Progenitor cell of endocrine pancreas (in vitro differentiated cells): ENCODE results near the gene PLXNB2. TPM values are rescaled to one million over a fixed set of nuclear protein-coding genes. Genes with fewer than 3 reads are reported as not detected.

Experiments used
- DNase-seq: peaks from one replicate; pipeline ENCODE4 v3.0.0; 2021; ENCODE audit warnings: low spot score; ENCODE audit not compliant: unreplicated experiment
- H3K27ac Mint-ChIP-seq: 2 replicates; pipeline ENCODE4 v1.8.0; 2021; ENCODE audit warnings: mild to moderate bottlenecking, moderate library complexity, mixed read lengths
- H3K27me3 Mint-ChIP-seq: 2 replicates; pipeline ENCODE4 v1.8.0; 2021; ENCODE audit warnings: mixed read lengths
- H3K36me3 Mint-ChIP-seq: 2 replicates; pipeline ENCODE4 v1.8.0; 2022; ENCODE audit warnings: mixed read lengths; ENCODE audit not compliant: insufficient read depth
- H3K4me1 Mint-ChIP-seq: 2 replicates; pipeline ENCODE4 v1.8.0; 2021; ENCODE audit warnings: low read depth, mixed read lengths
- H3K4me3 Mint-ChIP-seq: 2 replicates; pipeline ENCODE4 v1.8.0; 2021; ENCODE audit warnings: low read depth, mild to moderate bottlenecking, moderate library complexity, mixed read lengths
- H3K9me3 Mint-ChIP-seq: 2 replicates; pipeline ENCODE4 v1.8.0; 2021; ENCODE audit warnings: low read depth, mixed read lengths
- long read RNA-seq: library from polyadenylated mRNA; unstranded; transcript quantifications from one replicate; pipeline ENCODE4 v2.0.0, GENCODE V29; 2020
- total RNA-seq: library from RNA; stranded (reverse); gene quantifications from 2 replicates; pipeline ENCODE4 v1.2.1, GENCODE V29; 2021
- TF ChIP-seq, protein P1 (sequence below): fragments of 200-600 bp; sonication (generic); IDR thresholded peaks from one replicate; pipeline ENCODE4 v1.5.0; 2021; ENCODE audit warnings: antibody characterized with exemption, mild to moderate bottlenecking; ENCODE audit not compliant: unreplicated experiment

PLXNB2 gene, protein sequence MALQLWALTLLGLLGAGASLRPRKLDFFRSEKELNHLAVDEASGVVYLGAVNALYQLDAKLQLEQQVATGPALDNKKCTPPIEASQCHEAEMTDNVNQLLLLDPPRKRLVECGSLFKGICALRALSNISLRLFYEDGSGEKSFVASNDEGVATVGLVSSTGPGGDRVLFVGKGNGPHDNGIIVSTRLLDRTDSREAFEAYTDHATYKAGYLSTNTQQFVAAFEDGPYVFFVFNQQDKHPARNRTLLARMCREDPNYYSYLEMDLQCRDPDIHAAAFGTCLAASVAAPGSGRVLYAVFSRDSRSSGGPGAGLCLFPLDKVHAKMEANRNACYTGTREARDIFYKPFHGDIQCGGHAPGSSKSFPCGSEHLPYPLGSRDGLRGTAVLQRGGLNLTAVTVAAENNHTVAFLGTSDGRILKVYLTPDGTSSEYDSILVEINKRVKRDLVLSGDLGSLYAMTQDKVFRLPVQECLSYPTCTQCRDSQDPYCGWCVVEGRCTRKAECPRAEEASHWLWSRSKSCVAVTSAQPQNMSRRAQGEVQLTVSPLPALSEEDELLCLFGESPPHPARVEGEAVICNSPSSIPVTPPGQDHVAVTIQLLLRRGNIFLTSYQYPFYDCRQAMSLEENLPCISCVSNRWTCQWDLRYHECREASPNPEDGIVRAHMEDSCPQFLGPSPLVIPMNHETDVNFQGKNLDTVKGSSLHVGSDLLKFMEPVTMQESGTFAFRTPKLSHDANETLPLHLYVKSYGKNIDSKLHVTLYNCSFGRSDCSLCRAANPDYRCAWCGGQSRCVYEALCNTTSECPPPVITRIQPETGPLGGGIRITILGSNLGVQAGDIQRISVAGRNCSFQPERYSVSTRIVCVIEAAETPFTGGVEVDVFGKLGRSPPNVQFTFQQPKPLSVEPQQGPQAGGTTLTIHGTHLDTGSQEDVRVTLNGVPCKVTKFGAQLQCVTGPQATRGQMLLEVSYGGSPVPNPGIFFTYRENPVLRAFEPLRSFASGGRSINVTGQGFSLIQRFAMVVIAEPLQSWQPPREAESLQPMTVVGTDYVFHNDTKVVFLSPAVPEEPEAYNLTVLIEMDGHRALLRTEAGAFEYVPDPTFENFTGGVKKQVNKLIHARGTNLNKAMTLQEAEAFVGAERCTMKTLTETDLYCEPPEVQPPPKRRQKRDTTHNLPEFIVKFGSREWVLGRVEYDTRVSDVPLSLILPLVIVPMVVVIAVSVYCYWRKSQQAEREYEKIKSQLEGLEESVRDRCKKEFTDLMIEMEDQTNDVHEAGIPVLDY (N-terminal part only)
- 178 and 182 TPM in 2 replicates for total RNA-seq
- long read RNA-seq, partial matches to known transcripts: 12 of 14 reads
- long read RNA-seq, other reads (novel, unspliced or antisense): 2 of 14 reads

DNA sequence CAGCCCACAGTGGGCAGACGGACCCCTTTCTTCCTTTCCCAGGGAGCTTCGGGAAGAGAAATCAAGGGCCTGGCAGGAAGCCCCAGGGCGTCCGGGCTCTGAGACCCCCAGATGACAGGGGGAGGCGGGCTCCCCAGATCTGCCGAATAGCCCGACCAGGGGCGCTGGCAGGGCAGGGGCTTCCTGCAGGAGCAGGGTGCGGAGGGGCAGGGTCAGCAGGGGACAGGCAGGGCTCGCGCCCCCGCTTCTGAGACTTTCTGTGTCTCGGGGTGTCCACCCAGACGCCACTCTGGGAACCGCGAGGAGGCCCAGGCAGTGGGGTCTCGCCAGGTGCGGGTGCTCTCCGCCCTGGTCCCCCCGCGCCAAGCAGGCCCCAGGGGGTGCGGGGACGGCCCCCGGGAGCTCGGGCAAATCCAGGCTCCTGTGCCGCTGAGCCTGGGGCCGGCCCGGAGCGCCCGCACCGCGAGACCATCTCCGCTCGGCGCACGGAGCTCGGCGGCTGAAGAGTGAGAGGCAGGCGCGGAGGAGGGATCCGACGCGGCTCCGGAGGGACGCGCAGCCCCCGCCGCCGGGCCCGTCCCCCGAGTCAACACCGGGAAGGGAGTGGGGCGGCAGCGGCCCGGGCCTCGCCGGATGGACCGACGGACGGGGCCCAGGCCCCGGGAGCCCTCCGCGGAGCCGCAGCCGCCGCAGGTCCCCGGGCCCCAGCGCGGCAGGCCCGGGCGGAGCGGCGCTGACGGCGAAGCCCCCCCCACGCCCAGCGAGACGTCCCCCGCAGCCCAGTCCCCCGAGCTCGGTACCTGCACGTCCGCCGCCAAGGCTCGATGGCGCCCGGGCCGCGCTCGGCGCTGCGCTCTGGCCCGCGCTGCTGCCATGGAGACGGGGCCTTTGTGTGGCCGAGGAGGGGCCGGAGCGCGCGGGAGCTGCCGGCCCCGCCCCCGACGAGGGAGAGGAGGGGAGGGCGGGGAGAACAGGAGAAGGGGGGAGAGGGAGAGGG lies at the start of gene PLXNB2:
PLXNB2 (minus strand) TSS at position 894 of the 997 bp plus-strand sequence. CDS start 17,062 bp downstream, outside the sequence.
- Mint-ChIP-seq H3K4me1 (peaks cover 17% of the 10 kb centered on the region), H3K27ac (no peak within 1 kb of the TSS), H3K27me3 (no peaks in the 10 kb centered on the region), H3K36me3 (peaks cover 1% of the 10 kb centered on the region), H3K4me3 (peak within 1 kb of the TSS; percentile 88), H3K9me3 (no peaks in the 10 kb centered on the region)
- DNase-seq: peak; percentile 70
- TF ChIP-seq, protein P1, sequence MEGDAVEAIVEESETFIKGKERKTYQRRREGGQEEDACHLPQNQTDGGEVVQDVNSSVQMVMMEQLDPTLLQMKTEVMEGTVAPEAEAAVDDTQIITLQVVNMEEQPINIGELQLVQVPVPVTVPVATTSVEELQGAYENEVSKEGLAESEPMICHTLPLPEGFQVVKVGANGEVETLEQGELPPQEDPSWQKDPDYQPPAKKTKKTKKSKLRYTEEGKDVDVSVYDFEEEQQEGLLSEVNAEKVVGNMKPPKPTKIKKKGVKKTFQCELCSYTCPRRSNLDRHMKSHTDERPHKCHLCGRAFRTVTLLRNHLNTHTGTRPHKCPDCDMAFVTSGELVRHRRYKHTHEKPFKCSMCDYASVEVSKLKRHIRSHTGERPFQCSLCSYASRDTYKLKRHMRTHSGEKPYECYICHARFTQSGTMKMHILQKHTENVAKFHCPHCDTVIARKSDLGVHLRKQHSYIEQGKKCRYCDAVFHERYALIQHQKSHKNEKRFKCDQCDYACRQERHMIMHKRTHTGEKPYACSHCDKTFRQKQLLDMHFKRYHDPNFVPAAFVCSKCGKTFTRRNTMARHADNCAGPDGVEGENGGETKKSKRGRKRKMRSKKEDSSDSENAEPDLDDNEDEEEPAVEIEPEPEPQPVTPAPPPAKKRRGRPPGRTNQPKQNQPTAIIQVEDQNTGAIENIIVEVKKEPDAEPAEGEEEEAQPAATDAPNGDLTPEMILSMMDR: no peak

DNA sequence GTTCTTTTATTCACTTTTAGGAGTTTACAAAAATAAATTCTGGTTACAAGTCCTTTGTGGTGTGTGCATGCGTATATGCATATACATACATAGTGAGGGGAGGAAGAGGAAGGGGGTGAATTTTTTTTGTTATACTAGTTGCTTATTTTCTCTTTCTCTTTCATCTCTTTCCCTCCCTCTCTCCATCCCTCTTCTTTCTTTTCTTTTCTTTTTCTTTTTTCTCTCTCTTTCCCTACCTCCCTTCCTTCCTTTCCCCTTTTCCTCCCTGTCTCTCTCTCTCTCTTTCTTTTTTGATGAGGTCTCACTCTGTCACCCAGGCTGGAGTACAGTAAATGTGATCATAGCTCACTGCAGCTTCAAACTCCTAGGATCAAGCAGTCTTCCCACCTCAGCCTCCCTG lies 49.8 kb upstream of the PLXNB2 start:
- no peak overlapping the region for H3K4me3 Mint-ChIP-seq
- peak overlapping the region; percentile 71 for H3K27ac Mint-ChIP-seq
- H3K4me1 Mint-ChIP-seq: peaks cover 2% of the 10 kb centered on the region
- peaks cover 9% of the 10 kb centered on the region for H3K36me3 Mint-ChIP-seq
- no peaks in the 10 kb centered on the region for H3K27me3 Mint-ChIP-seq
- no peaks in the 10 kb centered on the region for H3K9me3 Mint-ChIP-seq
- no peak for DNase-seq
- TF ChIP-seq, protein P1: no peak

DNA sequence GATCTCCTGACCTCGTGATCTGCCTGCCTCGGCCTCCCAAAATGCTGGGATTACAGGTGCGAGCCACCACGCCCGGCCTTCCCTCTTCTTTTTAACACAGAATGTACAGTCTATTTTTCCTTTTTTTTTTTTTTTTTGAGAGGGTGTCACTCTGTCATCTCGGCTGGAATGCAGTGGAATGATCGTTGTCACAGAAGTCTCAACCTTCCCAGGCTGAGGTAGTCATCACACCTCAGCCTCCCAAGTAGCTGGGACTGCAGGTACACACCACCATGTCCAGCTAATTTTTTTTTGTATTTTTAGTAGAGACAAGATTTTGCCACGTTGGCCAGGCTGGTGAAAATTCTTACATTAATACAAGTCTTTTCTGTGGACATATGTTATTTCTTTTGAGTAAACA lies 48.7 kb upstream of the PLXNB2 start:
- Mint-ChIP-seq H3K36me3 (peaks cover 9% of the 10 kb centered on the region), H3K27me3 (no peaks in the 10 kb centered on the region), H3K4me3 (no peak overlapping the region), H3K4me1 (no peaks in the 10 kb centered on the region), H3K27ac (no peak overlapping the region), H3K9me3 (no peaks in the 10 kb centered on the region)
- TF ChIP-seq, protein P1: no peak
- DNase-seq: no peak

DNA sequence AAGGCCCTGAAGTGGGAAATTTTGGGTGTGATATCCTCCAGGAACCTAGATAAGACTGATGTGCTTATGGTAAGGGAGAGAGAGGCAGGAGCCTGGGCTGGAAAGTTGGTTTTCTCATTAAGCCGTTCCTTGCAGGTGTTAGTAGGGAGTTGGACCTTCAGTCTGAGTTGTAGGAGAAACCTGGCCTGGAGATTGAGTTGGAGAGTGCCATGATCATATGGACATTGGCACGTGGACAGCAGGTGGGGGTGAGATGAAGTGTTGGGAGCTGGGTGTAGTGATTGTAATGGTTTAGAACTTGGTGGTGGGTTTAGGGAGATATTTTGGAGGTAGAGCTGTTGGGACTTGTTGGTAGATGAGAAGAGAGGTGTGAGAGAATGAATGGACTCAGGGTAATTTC lies 40.6 kb upstream of the PLXNB2 start:
- Mint-ChIP-seq H3K4me1 (peaks cover 2% of the 10 kb centered on the region), H3K36me3 (no peaks in the 10 kb centered on the region), H3K27me3 (no peaks in the 10 kb centered on the region), H3K9me3 (no peaks in the 10 kb centered on the region), H3K4me3 (no peak overlapping the region), H3K27ac (no peak overlapping the region)
- DNase-seq: no peak
- TF ChIP-seq, protein P1: no peak
